Activated T-helper 1 cell treated with anti-CD3 and anti-CD28 coated beads, Interleukin-12 subunit alpha, Interleukin-12 subunit beta, Interleukin-2, Interleukin-4 antibody, amounts not matched to agents 30 ng/mL and 10 ng/mL and 1 ng/mL, durations not matched to agents 14 hours and 24 hours and 36 hours (primary cell): ENCODE data around the gene SSBP3. TPM values are rescaled to one million over a fixed set of nuclear protein-coding genes. Genes with fewer than 3 reads are reported as not detected.

Source experiments
- DNase-seq: peaks from one replicate; pipeline ENCODE4 v3.0.0; 2021; ENCODE audit warnings: low spot score
- H3K27ac Mint-ChIP-seq: one replicate; pipeline ENCODE4 v1.8.0; 2021; ENCODE audit warnings: mild to moderate bottlenecking, mixed read lengths
- H3K27me3 Mint-ChIP-seq: one replicate; pipeline ENCODE4 v1.8.0; 2022; ENCODE audit warnings: mild to moderate bottlenecking, moderate library complexity, mixed read lengths; ENCODE audit not compliant: insufficient read depth
- H3K36me3 Mint-ChIP-seq: one replicate; pipeline ENCODE4 v1.8.0; 2021; ENCODE audit warnings: low read depth, mixed read lengths
- H3K4me1 Mint-ChIP-seq: one replicate; pipeline ENCODE4 v1.8.0; 2021; ENCODE audit warnings: low read depth, mixed read lengths
- H3K4me3 Mint-ChIP-seq: one replicate; pipeline ENCODE4 v1.8.0; 2021; ENCODE audit warnings: mild to moderate bottlenecking, moderate library complexity, mixed read lengths
- H3K9me3 Mint-ChIP-seq: one replicate; pipeline ENCODE4 v1.8.0; 2021; ENCODE audit warnings: mixed read lengths
- intact Hi-C: fragments of 100-400 bp; cut with micrococcal nuclease; formaldehyde crosslinking; loops from one replicate; pipeline ENCODE4 v1.15.1; 2024
- total RNA-seq: library from RNA; stranded (reverse); gene quantifications from 2 replicates; pipeline ENCODE4 v1.2.3, GENCODE V29; 2022

The SSBP3 gene
- total RNA-seq, 1 donor from 2014 or later = 98.0 TPM

- H3K4me3 Mint-ChIP-seq = no peak overlapping the region
- H3K27ac Mint-ChIP-seq = no peak overlapping the region
- H3K27me3 Mint-ChIP-seq = no peaks in the 10 kb centered on the region
- peaks cover 5% of the 10 kb centered on the region for H3K36me3 Mint-ChIP-seq
- peaks cover 15% of the 10 kb centered on the region for H3K4me1 Mint-ChIP-seq
- no peaks in the 10 kb centered on the region for H3K9me3 Mint-ChIP-seq
- no peak for DNase-seq
- intact Hi-C loops = no loop called here
Measured at GRCh38 chr1:54335755-54336108, 70.5 kb downstream of the SSBP3 start.

DNA sequence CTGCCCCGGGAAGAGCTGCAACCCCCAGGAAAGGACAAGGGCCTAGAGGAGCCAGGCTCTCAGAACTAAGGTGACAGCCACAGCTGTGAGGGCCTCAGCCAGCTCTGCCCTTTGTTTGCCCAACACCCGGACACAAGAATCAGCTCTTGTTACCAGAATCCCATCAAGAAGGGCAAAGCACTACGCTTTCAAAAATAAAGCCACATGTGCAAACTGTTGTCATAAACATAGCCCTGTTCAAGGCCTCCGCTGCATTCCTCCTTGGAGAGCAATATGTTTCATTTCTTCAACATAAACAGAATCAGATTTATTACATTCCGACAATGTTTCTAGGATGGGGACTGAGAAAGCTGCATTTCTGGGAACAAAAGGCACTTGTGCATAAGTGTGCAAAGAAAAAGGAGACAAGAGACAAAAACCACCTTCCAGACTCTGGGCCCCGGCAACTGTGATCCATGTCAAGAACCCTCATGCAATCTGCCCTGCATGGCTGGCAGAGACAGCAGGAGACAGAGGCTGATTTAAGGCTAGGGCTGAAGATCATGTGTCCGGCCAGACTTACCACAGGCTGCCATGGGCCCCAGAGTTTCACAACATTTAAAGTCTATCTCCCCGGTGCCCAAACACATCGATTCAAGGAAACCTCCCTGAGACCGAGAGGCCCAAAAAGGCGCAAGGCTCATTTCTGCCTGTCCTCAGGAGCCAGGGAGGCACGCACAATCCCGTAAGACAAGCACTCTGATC, 71.0 kb downstream of the SSBP3 start:
- peaks cover 19% of the 10 kb centered on the region for H3K4me1 Mint-ChIP-seq
- DNase-seq = no peak
- H3K27ac Mint-ChIP-seq = no peak overlapping the region
- no peaks in the 10 kb centered on the region for H3K9me3 Mint-ChIP-seq
- H3K27me3 Mint-ChIP-seq = no peaks in the 10 kb centered on the region
- peaks cover 5% of the 10 kb centered on the region for H3K36me3 Mint-ChIP-seq
- intact Hi-C loops = no loop called here
- no peak overlapping the region for H3K4me3 Mint-ChIP-seq

- Mint-ChIP-seq H3K36me3 (peaks cover 5% of the 10 kb centered on the region), H3K27ac (no peak overlapping the region), H3K27me3 (no peaks in the 10 kb centered on the region), H3K9me3 (no peaks in the 10 kb centered on the region), H3K4me1 (peaks cover 14% of the 10 kb centered on the region), H3K4me3 (no peak overlapping the region)
- intact Hi-C loops = no loop called here
- no peak for DNase-seq
Measured at GRCh38 chr1:54332781-54333585, 73.2 kb downstream of the SSBP3 start.

DNA sequence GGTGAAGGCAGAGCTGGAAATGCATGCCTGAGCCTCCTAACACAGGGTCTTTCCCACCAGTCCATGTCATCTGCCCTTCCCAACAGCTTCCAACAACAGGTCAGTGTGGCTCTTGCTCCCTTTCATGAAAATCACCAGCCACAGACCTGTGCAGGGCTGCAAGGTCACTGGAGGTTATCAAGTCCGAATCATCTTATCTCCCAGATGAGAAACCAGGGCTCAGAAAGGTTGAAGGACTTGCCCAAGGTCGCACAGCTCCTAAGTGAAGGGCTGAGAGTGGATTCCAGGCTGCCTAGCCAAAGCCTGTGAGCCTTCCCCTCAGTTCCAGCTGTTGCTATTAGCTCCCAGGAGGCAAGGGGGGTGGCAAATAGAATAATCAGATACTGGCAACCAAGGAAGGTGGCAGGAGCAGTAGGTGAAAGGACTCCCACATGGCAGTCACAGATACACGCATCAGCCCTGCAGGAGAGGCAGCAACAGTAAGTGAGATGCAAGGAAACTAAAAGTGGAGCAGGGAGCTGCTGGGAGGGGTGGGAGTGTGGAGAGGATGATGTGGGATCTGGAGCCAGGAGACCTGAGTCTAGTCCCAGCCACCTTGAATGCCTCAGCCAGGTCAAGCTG, 74.2 kb downstream of the SSBP3 start:
- intact Hi-C loops = no loop called here
- Mint-ChIP-seq H3K4me1 (peaks cover 20% of the 10 kb centered on the region), H3K36me3 (peaks cover 5% of the 10 kb centered on the region), H3K27ac (peak overlapping the region; percentile 7), H3K9me3 (no peaks in the 10 kb centered on the region), H3K27me3 (no peaks in the 10 kb centered on the region), H3K4me3 (no peak overlapping the region)
- DNase-seq = no peak

DNA sequence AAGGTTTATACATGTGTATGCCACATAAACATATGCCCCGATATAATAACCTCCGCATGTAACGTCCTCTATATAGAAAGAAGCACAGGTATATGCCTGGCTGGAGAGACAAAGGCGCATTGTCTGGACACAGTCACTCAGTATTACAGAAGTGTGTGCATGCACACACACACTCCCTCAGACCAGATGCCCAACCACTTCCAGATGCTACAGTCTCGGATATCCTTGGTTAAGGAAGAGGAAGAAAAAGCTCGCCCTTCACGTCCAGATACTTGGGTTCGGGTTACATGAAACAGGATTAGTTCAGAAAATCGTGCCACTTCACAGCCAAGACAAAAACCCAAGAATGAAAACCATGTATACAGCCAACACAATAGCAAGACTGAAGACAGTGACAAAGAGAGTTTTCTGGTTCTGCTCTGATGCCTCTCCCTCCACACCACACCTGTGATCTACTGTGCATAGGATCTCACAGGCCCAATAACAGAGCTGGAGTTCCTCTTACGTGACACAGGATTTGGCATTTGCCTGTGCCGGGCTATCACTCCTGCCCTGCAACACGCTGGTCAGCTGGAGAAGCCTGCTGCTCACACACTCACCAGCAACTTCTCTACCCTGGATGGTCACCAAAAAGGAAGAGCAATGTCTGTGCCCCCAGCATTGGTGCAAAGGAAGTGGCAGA, 75.0 kb downstream of the SSBP3 start:
- Mint-ChIP-seq H3K27ac (no peak overlapping the region), H3K4me3 (no peak overlapping the region), H3K9me3 (no peaks in the 10 kb centered on the region), H3K27me3 (no peaks in the 10 kb centered on the region), H3K36me3 (peaks cover 5% of the 10 kb centered on the region), H3K4me1 (peaks cover 20% of the 10 kb centered on the region)
- DNase-seq = no peak
- intact Hi-C loops = no loop called here

- Mint-ChIP-seq H3K9me3 (no peaks in the 10 kb centered on the region), H3K4me3 (no peak overlapping the region), H3K27me3 (no peaks in the 10 kb centered on the region), H3K4me1 (peaks cover 20% of the 10 kb centered on the region), H3K27ac (no peak overlapping the region), H3K36me3 (peaks cover 5% of the 10 kb centered on the region)
- intact Hi-C loops = no loop called here
- DNase-seq = no peak
Measured at GRCh38 chr1:54329312-54330003, 76.7 kb downstream of the SSBP3 start.

DNA sequence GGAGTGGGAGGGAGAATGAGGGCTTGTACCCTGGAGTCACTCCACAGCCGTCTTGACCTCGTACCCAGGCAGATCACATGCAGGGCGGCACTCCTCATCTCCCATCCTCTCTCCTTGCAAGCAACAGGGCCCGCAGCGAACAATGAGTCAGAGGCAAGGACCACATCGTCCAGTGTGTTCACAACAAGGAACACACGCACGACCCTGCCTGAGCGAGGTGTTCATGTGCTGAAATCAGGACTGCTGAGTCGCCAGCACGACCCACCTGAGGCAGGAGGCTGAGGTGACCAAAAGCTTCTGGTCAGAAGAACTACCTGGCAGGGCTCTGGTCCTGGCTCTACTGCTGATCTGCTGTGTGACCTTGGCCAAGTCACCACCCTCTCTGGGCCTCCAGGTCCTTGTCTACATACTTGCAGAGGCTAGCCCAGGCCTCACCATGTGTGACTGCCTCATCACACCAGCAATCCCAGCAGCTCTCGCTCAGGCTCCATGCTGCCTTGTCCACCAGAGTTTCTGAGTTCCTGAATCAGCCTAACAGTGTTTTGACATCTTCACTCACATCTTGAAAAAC, 78.0 kb downstream of the SSBP3 start:
- no peak overlapping the region for H3K27ac Mint-ChIP-seq
- no peaks in the 10 kb centered on the region for H3K9me3 Mint-ChIP-seq
- intact Hi-C loops = no loop called here
- H3K36me3 Mint-ChIP-seq = peaks cover 4% of the 10 kb centered on the region
- H3K27me3 Mint-ChIP-seq = no peaks in the 10 kb centered on the region
- peaks cover 20% of the 10 kb centered on the region for H3K4me1 Mint-ChIP-seq
- no peak for DNase-seq
- H3K4me3 Mint-ChIP-seq = no peak overlapping the region

DNA sequence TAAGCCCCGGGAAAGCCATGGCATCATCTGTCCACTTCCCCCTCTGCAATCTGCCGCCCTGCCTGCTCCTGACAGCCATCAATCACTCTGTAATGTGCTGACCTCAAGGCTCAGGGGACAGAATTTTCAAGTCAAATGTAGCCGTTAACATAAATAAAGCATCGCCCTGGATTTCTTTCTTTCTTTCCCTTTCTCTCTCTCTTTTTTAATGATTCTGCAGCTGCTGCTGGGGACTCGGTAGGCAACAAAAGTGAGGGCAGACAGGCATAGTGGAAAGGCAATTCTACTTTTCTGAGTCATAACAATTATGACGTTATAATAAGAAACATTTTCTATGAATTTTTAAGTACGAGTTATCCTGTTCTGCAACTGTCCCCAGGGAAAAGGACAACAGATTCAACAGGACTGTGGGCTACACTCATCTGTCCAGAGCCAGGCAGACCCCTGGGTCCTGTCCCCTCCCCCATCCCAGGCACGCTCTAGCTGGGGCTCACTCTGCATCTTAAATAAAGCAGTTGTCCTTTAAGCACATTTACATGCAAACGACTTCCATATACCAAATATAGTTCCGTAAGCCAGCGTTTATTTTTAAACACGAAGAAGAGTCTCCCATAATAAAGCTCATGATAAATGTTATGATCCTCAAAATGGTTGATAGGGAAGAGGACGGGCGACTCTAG, 78.7 kb downstream of the SSBP3 start:
- Mint-ChIP-seq H3K4me3 (no peak overlapping the region), H3K36me3 (peaks cover 4% of the 10 kb centered on the region), H3K4me1 (peaks cover 20% of the 10 kb centered on the region), H3K27me3 (no peaks in the 10 kb centered on the region), H3K9me3 (no peaks in the 10 kb centered on the region), H3K27ac (peak overlapping the region; percentile 19)
- intact Hi-C loops = no loop called here
- DNase-seq = no peak

- no peak for DNase-seq
- H3K9me3 Mint-ChIP-seq = no peaks in the 10 kb centered on the region
- peaks cover 5% of the 10 kb centered on the region for H3K36me3 Mint-ChIP-seq
- peaks cover 20% of the 10 kb centered on the region for H3K4me1 Mint-ChIP-seq
- intact Hi-C loops = no loop called here
- no peaks in the 10 kb centered on the region for H3K27me3 Mint-ChIP-seq
- H3K27ac Mint-ChIP-seq = peak overlapping the region; percentile 3
- H3K4me3 Mint-ChIP-seq = no peak overlapping the region
Measured at GRCh38 chr1:54326543-54327385, 79.4 kb downstream of the SSBP3 start.

DNA sequence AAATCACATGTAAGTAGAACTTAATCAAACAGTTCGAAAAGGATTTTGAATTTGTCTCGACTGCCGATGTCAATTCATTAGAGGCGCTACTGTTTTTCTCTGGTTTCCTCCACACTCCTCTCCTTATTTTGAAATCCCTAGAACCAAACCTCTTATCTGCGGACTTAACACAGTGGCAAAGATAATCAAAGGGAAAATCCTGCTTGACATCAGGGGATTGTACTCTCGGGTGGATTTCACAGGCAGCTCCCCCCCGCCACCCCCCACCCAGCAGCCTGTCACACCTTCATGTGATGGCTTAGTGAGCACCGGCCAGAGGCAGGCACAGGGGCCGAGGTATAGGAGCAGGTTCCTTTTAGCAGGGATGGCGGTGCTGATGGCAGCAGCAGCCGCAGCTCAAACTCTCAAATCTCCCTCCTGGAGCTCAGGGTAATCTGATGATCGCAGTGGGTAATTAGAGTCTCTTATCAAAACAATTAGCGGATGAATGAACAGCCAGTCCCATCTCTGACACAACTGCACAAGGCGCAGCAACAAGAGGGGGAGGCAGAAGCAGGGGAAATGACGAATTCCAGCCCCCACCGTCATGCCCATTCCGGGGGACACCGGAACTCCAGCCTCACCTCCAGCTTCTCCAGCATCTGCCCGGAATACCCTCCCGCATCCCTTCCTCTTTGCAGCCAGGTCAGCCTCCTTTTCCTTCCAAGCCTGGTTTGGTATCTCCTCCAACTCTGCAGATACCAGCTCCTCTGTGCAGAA, 80.3 kb downstream of the SSBP3 start:
- no peaks in the 10 kb centered on the region for H3K27me3 Mint-ChIP-seq
- peaks cover 2% of the 10 kb centered on the region for H3K36me3 Mint-ChIP-seq
- no peak overlapping the region for H3K4me3 Mint-ChIP-seq
- peaks cover 18% of the 10 kb centered on the region for H3K4me1 Mint-ChIP-seq
- H3K27ac Mint-ChIP-seq = peak overlapping the region; percentile 3
- intact Hi-C loops = no loop called here
- no peak for DNase-seq
- H3K9me3 Mint-ChIP-seq = no peaks in the 10 kb centered on the region

DNA sequence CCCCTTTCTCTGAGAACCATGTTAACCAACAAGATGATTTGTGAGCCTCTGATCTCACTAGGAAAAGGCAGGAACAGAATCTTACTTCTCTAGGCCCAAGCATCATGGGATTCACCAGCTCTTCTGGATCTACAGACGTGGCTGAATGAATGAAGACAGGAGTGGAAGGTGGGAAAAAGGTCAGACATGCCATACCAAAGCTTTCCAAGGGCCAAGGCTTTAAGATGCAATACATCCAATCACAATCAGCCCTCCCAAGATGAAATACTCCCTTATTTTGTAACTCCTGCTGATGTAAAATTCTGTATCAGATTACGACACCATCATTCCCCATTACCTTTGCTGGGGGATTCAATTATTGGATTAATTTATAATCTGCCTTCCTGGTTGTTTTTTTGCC, 80.9 kb downstream of the SSBP3 start:
- DNase-seq = no peak
- intact Hi-C loops = no loop called here
- Mint-ChIP-seq H3K36me3 (peaks cover 5% of the 10 kb centered on the region), H3K4me3 (no peak overlapping the region), H3K27ac (no peak overlapping the region), H3K4me1 (peaks cover 17% of the 10 kb centered on the region), H3K27me3 (no peaks in the 10 kb centered on the region), H3K9me3 (no peaks in the 10 kb centered on the region)
